Activated naive CD4-positive, alpha-beta T cell treated with anti-CD3 and anti-CD28 coated beads, Interleukin-2, amount 10 ng/mL, durations not matched to agents 7 days and 5 days (primary cell): Measurements from ENCODE around the gene CDK6.
"Not testable (repeated sequence)": the region's sequence is repeated elsewhere in the genome, so short reads cannot be mapped to it uniquely, and the experiment has no call there.

Source experiments
- CTCF ChIA-PET: fragments of 350-600 bp; sonication (Branson Sonifier 250); formaldehyde crosslinking; loops from one replicate; lab custom pipeline; 2021; ENCODE audit warnings: antibody characterized with exemption; lab: Charles Lee
- DNase-seq: peaks from one replicate; pipeline ENCODE4 v3.0.0-alpha.2; 2020
- H3K27ac Mint-ChIP-seq: one replicate; pipeline ENCODE4 v1.8.0; 2021; ENCODE audit warnings: mild to moderate bottlenecking, moderate library complexity, mixed read lengths
- H3K27me3 Mint-ChIP-seq: one replicate; pipeline ENCODE4 v1.8.0; 2021; ENCODE audit warnings: mild to moderate bottlenecking, mixed read lengths
- H3K36me3 Mint-ChIP-seq: one replicate; pipeline ENCODE4 v1.8.0; 2021; ENCODE audit warnings: mixed read lengths
- H3K4me1 Mint-ChIP-seq: one replicate; pipeline ENCODE4 v1.8.0; 2021; ENCODE audit warnings: mixed read lengths
- H3K4me3 Mint-ChIP-seq: one replicate; pipeline ENCODE4 v1.8.0; 2021; ENCODE audit warnings: mild to moderate bottlenecking, moderate library complexity, mixed read lengths
- H3K9me3 Mint-ChIP-seq: one replicate; pipeline ENCODE4 v1.8.0; 2021; ENCODE audit warnings: mixed read lengths

The CDK6 gene

GRCh38 chr7:92763636-92764423, 72.5 kb downstream of the CDK6 start:
- DNase-seq: no peak
- H3K27me3 Mint-ChIP-seq: no peaks in the 10 kb centered on the region
- CTCF ChIA-PET: no interaction called here
- H3K9me3 Mint-ChIP-seq: no peaks in the 10 kb centered on the region
- H3K27ac Mint-ChIP-seq: no peak overlapping the region
- H3K4me3 Mint-ChIP-seq: no peak overlapping the region
- peaks cover 29% of the 10 kb centered on the region for H3K4me1 Mint-ChIP-seq
- peaks cover 59% of the 10 kb centered on the region for H3K36me3 Mint-ChIP-seq

GRCh38 chr7:92762851-92763250, 73.5 kb downstream of the CDK6 start:
- DNase-seq: no peak
- H3K36me3 Mint-ChIP-seq: peaks cover 59% of the 10 kb centered on the region
- H3K27ac Mint-ChIP-seq: no peak overlapping the region
- no peaks in the 10 kb centered on the region for H3K27me3 Mint-ChIP-seq
- CTCF ChIA-PET: no interaction called here
- no peak overlapping the region for H3K4me3 Mint-ChIP-seq
- H3K4me1 Mint-ChIP-seq: peaks cover 19% of the 10 kb centered on the region
- H3K9me3 Mint-ChIP-seq: no peaks in the 10 kb centered on the region

GRCh38 chr7:92761391-92762097, 74.8 kb downstream of the CDK6 start:
- DNase-seq: no peak
- no peaks in the 10 kb centered on the region for H3K9me3 Mint-ChIP-seq
- peaks cover 61% of the 10 kb centered on the region for H3K36me3 Mint-ChIP-seq
- peaks cover 15% of the 10 kb centered on the region for H3K4me1 Mint-ChIP-seq
- no peak overlapping the region for H3K27ac Mint-ChIP-seq
- no peaks in the 10 kb centered on the region for H3K27me3 Mint-ChIP-seq
- no peak overlapping the region for H3K4me3 Mint-ChIP-seq
- CTCF ChIA-PET: no interaction called here

GRCh38 chr7:92758796-92759431, 77.5 kb downstream of the CDK6 start:
- H3K27ac Mint-ChIP-seq: no peak overlapping the region
- DNase-seq: no peak
- H3K4me3 Mint-ChIP-seq: no peak overlapping the region
- CTCF ChIA-PET: interaction anchor here (1.6 kb wide), 1 partner anchor 74 kb away, joined by 3 read pairs; no protein-coding TSS in a partner anchor
- H3K9me3 Mint-ChIP-seq: no peaks in the 10 kb centered on the region
- no peaks in the 10 kb centered on the region for H3K27me3 Mint-ChIP-seq
- peaks cover 24% of the 10 kb centered on the region for H3K4me1 Mint-ChIP-seq
- H3K36me3 Mint-ChIP-seq: peaks cover 64% of the 10 kb centered on the region

GRCh38 chr7:92757311-92757910, 79.0 kb downstream of the CDK6 start:
- H3K27me3 Mint-ChIP-seq, DNase-seq, H3K27ac Mint-ChIP-seq, H3K4me3 Mint-ChIP-seq, CTCF ChIA-PET, H3K9me3 Mint-ChIP-seq: not testable (repeated sequence)
- Mint-ChIP-seq H3K36me3 (peaks cover 69% of the 10 kb centered on the region), H3K4me1 (peaks cover 28% of the 10 kb centered on the region)

- H3K4me1 Mint-ChIP-seq: peaks cover 23% of the 10 kb centered on the region
Observed at GRCh38 chr7:92755680-92756079, 80.7 kb downstream of the CDK6 start.

GRCh38 chr7:92754919-92755581, 81.3 kb downstream of the CDK6 start:
- Mint-ChIP-seq H3K36me3 (peaks cover 66% of the 10 kb centered on the region), H3K4me3 (no peak overlapping the region), H3K27me3 (no peaks in the 10 kb centered on the region), H3K4me1 (peaks cover 26% of the 10 kb centered on the region), H3K9me3 (no peaks in the 10 kb centered on the region), H3K27ac (no peak overlapping the region)
- DNase-seq: no peak
- CTCF ChIA-PET: interaction anchor here (0.6 to 1.5 kb wide), 3 partner anchors 11 to 813 kb away, joined by 3 read pairs; no protein-coding TSS in a partner anchor

More at GRCh38 chr7:92755680-92756079, 80.7 kb downstream of the CDK6 start:
- CTCF ChIA-PET: interaction anchor here (1.0 to 1.5 kb wide), 2 partner anchors 10 to 77 kb away, joined by 3 read pairs; no protein-coding TSS in a partner anchor
- no peaks in the 10 kb centered on the region for H3K9me3 Mint-ChIP-seq
- H3K27ac Mint-ChIP-seq: no peak overlapping the region
- no peaks in the 10 kb centered on the region for H3K27me3 Mint-ChIP-seq
- no peak overlapping the region for H3K4me3 Mint-ChIP-seq
- peaks cover 69% of the 10 kb centered on the region for H3K36me3 Mint-ChIP-seq
- DNase-seq: no peak

GRCh38 chr7:92753614-92754013, 82.8 kb downstream of the CDK6 start:
- Mint-ChIP-seq H3K27ac (no peak overlapping the region), H3K4me1 (peaks cover 34% of the 10 kb centered on the region), H3K4me3 (no peak overlapping the region), H3K9me3 (no peaks in the 10 kb centered on the region), H3K27me3 (no peaks in the 10 kb centered on the region), H3K36me3 (peaks cover 61% of the 10 kb centered on the region)
- DNase-seq: no peak
- CTCF ChIA-PET: interaction anchor here (1.0 kb wide), 1 partner anchor 923 kb away, joined by 3 read pairs; no protein-coding TSS in a partner anchor

GRCh38 chr7:92751902-92752901, 84.2 kb downstream of the CDK6 start:
- CTCF ChIA-PET: no interaction called here
- no peaks in the 10 kb centered on the region for H3K27me3 Mint-ChIP-seq
- H3K36me3 Mint-ChIP-seq: peaks cover 55% of the 10 kb centered on the region
- peaks cover 36% of the 10 kb centered on the region for H3K4me1 Mint-ChIP-seq
- no peak overlapping the region for H3K27ac Mint-ChIP-seq
- no peak overlapping the region for H3K4me3 Mint-ChIP-seq
- no peaks in the 10 kb centered on the region for H3K9me3 Mint-ChIP-seq
- DNase-seq: no peak

- CTCF ChIA-PET: no interaction called here
- H3K36me3 Mint-ChIP-seq: peaks cover 52% of the 10 kb centered on the region
- no peaks in the 10 kb centered on the region for H3K27me3 Mint-ChIP-seq
- H3K27ac Mint-ChIP-seq: no peak overlapping the region
- peaks cover 33% of the 10 kb centered on the region for H3K4me1 Mint-ChIP-seq
- no peak overlapping the region for H3K4me3 Mint-ChIP-seq
- DNase-seq: no peak
- H3K9me3 Mint-ChIP-seq: no peaks in the 10 kb centered on the region
Observed at GRCh38 chr7:92750946-92751345, 85.4 kb downstream of the CDK6 start.

- DNase-seq: no peak
- H3K4me1 Mint-ChIP-seq: peaks cover 30% of the 10 kb centered on the region
- CTCF ChIA-PET: no interaction called here
- no peaks in the 10 kb centered on the region for H3K9me3 Mint-ChIP-seq
- H3K27me3 Mint-ChIP-seq: no peaks in the 10 kb centered on the region
- H3K36me3 Mint-ChIP-seq: peaks cover 53% of the 10 kb centered on the region
- H3K27ac Mint-ChIP-seq: no peak overlapping the region
- no peak overlapping the region for H3K4me3 Mint-ChIP-seq
Observed at GRCh38 chr7:92750447-92750839, 85.9 kb downstream of the CDK6 start.

GRCh38 chr7:92749832-92750446, 86.4 kb downstream of the CDK6 start:
- Mint-ChIP-seq H3K4me1 (peaks cover 26% of the 10 kb centered on the region), H3K36me3 (peaks cover 48% of the 10 kb centered on the region), H3K27me3 (no peaks in the 10 kb centered on the region), H3K27ac (no peak overlapping the region), H3K9me3 (no peaks in the 10 kb centered on the region), H3K4me3 (no peak overlapping the region)
- CTCF ChIA-PET: no interaction called here
- no peak for DNase-seq
